Measurements from ENCODE around the gene MTX2. TPM values are rescaled to one million over a fixed set of nuclear protein-coding genes. Genes with fewer than 3 reads are reported as not detected.

Gene MTX2
- total and polyA plus RNA-seq, 2 donors (not counting 3 experiments of a cell fraction or from before 2014, with no cell fraction given) = 31.3 TPM

DNA sequence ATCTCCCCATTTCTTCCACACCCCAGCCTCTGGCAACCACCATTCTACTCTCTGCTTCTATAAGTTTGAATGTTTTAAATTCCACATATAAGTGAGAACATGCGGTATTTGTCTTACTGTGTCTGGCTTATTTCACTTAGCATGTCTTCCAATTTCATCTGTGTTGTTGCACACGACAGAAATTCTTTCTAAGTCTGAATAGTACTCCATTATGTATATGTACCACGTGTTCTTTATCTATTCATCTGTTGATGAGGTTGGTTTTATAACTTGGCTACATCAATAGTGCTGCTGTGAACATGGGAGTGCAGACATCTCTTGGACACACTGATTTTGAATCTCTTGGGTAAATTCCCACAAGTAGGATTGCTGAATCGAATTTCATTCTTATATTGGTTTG lies 31.8 kb upstream of the MTX2 start:
- Histone ChIP-seq H3K79me2 (ENCODE audit: control insufficient read depth, insufficient read depth, low read length) (no peaks in the 10 kb centered on the region), H3K9me3 (replicated peaks; ENCODE audit: control insufficient read depth, insufficient read depth, low read length) (no peaks in the 10 kb centered on the region), H3K9me1 (replicated peaks; ENCODE audit: control insufficient read depth, extremely low read depth, insufficient read depth, low read length) (no peaks in the 10 kb centered on the region), H3K27ac (ENCODE audit: insufficient read depth, low read depth, low read length) (no peak overlapping the region), H3K36me3 (ENCODE audit: control insufficient read depth in 2 of 2, extremely low read depth in 1 of 2, insufficient read depth in 2 of 2, low read length in 2 of 2) (no peaks in the 10 kb centered on the region), H3K27me3 (ENCODE audit: control insufficient read depth in 2 of 2, insufficient read depth in 2 of 2, low read length in 2 of 2) (no peaks in the 10 kb centered on the region), H2AFZ (ENCODE audit: low read depth, low read length) (no peak overlapping the region), H3K4me1 (ENCODE audit: control insufficient read depth, extremely low read depth, insufficient read depth, low read length) (peaks cover 16% of the 10 kb centered on the region), H3K4me3 (replicated peaks in 1 of 3; ENCODE audit: insufficient read depth in 1 of 3, low read depth in 1 of 3, low read length in 3 of 3) (no peak overlapping the region), H3K4me2 (ENCODE audit: insufficient read depth, low read length) (no peak overlapping the region), H3K9ac (replicated peaks; ENCODE audit: extremely low read depth, insufficient read depth, low read length) (no peak overlapping the region), H4K20me1 (replicated peaks; ENCODE audit: control insufficient read depth, extremely low read depth, insufficient read depth, low read length) (no peaks in the 10 kb centered on the region)
- dilution Hi-C loops (cut with MboI; ENCODE audit: extremely low pct_ligation_motif_present, low sequenced_read_pairs) (no loop called here), intact Hi-C loops (cut with micrococcal nuclease) (no loop called here)
- no peak for TF ChIP-seq POLR2A (IDR thresholded peaks at IDR 0.05; ENCODE audit: low read depth, low read length)
- no peak for TF ChIP-seq EZH2 (IDR thresholded peaks at IDR 0.05; ENCODE audit: borderline replicate concordance, low read depth, low read length, severe bottlenecking)
- TF ChIP-seq JUN (IDR thresholded peaks at IDR 0.05; ENCODE audit: borderline replicate concordance, insufficient read depth, insufficient read length, low read depth) = no peak
- TF ChIP-seq MYC (IDR thresholded peaks at IDR 0.05; ENCODE audit: low read depth, low read length) = no peak
- TF ChIP-seq, protein P1, sequence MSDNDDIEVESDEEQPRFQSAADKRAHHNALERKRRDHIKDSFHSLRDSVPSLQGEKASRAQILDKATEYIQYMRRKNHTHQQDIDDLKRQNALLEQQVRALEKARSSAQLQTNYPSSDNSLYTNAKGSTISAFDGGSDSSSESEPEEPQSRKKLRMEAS (IDR thresholded peaks at IDR 0.05; ENCODE audit: insufficient read depth, insufficient read length) = no peak
- TF ChIP-seq, protein P2, sequence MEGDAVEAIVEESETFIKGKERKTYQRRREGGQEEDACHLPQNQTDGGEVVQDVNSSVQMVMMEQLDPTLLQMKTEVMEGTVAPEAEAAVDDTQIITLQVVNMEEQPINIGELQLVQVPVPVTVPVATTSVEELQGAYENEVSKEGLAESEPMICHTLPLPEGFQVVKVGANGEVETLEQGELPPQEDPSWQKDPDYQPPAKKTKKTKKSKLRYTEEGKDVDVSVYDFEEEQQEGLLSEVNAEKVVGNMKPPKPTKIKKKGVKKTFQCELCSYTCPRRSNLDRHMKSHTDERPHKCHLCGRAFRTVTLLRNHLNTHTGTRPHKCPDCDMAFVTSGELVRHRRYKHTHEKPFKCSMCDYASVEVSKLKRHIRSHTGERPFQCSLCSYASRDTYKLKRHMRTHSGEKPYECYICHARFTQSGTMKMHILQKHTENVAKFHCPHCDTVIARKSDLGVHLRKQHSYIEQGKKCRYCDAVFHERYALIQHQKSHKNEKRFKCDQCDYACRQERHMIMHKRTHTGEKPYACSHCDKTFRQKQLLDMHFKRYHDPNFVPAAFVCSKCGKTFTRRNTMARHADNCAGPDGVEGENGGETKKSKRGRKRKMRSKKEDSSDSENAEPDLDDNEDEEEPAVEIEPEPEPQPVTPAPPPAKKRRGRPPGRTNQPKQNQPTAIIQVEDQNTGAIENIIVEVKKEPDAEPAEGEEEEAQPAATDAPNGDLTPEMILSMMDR (IDR thresholded peaks at IDR 0.05; ENCODE audit: extremely low read depth in 1 of 2, insufficient read depth in 1 of 2, low read depth in 1 of 2, low read length in 2 of 2) = no peak
- no peak for TF ChIP-seq FOS (IDR thresholded peaks at IDR 0.05; ENCODE audit: borderline replicate concordance, insufficient read depth, low read length)
- no peak for TF ChIP-seq POLR2AphosphoS5 (IDR thresholded peaks at IDR 0.05; ENCODE audit: insufficient read depth, low read depth, low read length)
- no peak for TF ChIP-seq GATA2 (IDR thresholded peaks at IDR 0.05; ENCODE audit: insufficient read depth, insufficient read length, low read depth, low read length)
- FAIRE-seq (no peak), DNase-seq (ENCODE audit: low read depth, low spot score) (no peak)
- ChIA-PET POLR2A (no interaction called here), CTCF (interaction anchor here (0.5 to 1.8 kb wide), 2 partner anchors 31 to 317 kb away, joined by 3 to 5 read pairs; no protein-coding TSS in a partner anchor)
- BruUV-seq (replicated peaks) = no TSS peak
